Hepatic stellate cell (primary cell): ENCODE data around the gene PCSK1N.
"Not testable (repeated sequence)": the region's sequence is repeated elsewhere in the genome, so short reads cannot be mapped to it uniquely, and the experiment has no call there.

Source experiments
- DNase-seq: peaks from one replicate; pipeline ENCODE4 v3.0.0; 2011; ENCODE audit warnings: low spot score

PCSK1N gene

GRCh38 chrX:48823053-48823452 is 12.4 kb downstream of the PCSK1N start:
- DNase-seq, result no peak

GRCh38 chrX:48819394-48819793 is 16.0 kb downstream of the PCSK1N start:
- not testable (repeated sequence) for DNase-seq

GRCh38 chrX:48818866-48819265 is 16.5 kb downstream of the PCSK1N start:
- DNase-seq, result no peak

GRCh38 chrX:48818098-48818497 is 17.3 kb downstream of the PCSK1N start:
- no peak for DNase-seq

GRCh38 chrX:48816014-48816810 is 19.2 kb downstream of the PCSK1N start:
- no peak for DNase-seq

- no peak for DNase-seq
Observed at GRCh38 chrX:48815266-48815665, 20.1 kb downstream of the PCSK1N start.

- DNase-seq, result no peak
Observed at GRCh38 chrX:48814722-48815121, 20.7 kb downstream of the PCSK1N start.

GRCh38 chrX:48813644-48814043 is 21.8 kb downstream of the PCSK1N start:
- DNase-seq, result no peak

- DNase-seq, result no peak
Observed at GRCh38 chrX:48806081-48806480, 29.3 kb downstream of the PCSK1N start.

GRCh38 chrX:48802905-48803200 is 32.6 kb downstream of the PCSK1N start:
- DNase-seq, result no peak

- DNase-seq, result peak; percentile 75
Observed at GRCh38 chrX:48802089-48802904, 33.1 kb downstream of the PCSK1N start.

- peak; percentile 91 for DNase-seq
Observed at GRCh38 chrX:48801280-48802088, 33.9 kb downstream of the PCSK1N start, which contains the start of gene HDAC6. TSS of gene HDAC6 (plus strand) at chrX:48802067. CDS start at chrX:48802693, 626 bp downstream.

GRCh38 chrX:48800574-48801279 is 34.7 kb downstream of the PCSK1N start:
- DNase-seq, result no peak

GRCh38 chrX:48798318-48798717 is 37.1 kb downstream of the PCSK1N start:
- DNase-seq, result no peak

GRCh38 chrX:48794911-48795515 is 40.4 kb downstream of the PCSK1N start:
- peak; percentile 55 for DNase-seq

- DNase-seq, result no peak
Observed at GRCh38 chrX:48794340-48794910, 41.0 kb downstream of the PCSK1N start.

GRCh38 chrX:48793935-48794334 is 41.5 kb downstream of the PCSK1N start:
- DNase-seq, result no peak

- DNase-seq, result no peak
Observed at GRCh38 chrX:48792219-48792618, 43.2 kb downstream of the PCSK1N start.

GRCh38 chrX:48791063-48791820 is 44.2 kb downstream of the PCSK1N start:
- DNase-seq, result no peak

- DNase-seq, result no peak
Observed at GRCh38 chrX:48790477-48790876, 44.9 kb downstream of the PCSK1N start.
